HepG2 (cell line): Measurements from ENCODE around the gene BCAS4. TPM values are rescaled to one million over a fixed set of nuclear protein-coding genes. Genes with fewer than 3 reads are reported as not detected.

Source experiments
- ATF5 ChIP-seq: sonication (generic); formaldehyde crosslinking; IDR thresholded peaks from 2 replicates; pipeline ENCODE4 v1.4.0; 2020; ENCODE audit warnings: mild to moderate bottlenecking, low read depth, missing genetic modification reagents
- HNF1B ChIP-seq: sonication (generic); formaldehyde crosslinking; IDR thresholded peaks from 2 replicates; pipeline ENCODE4 v1.5.1; 2020; ENCODE audit warnings: mild to moderate bottlenecking, moderate library complexity, missing genetic modification reagents
- JUN ChIP-seq: sonication (generic); formaldehyde crosslinking; IDR thresholded peaks from 2 replicates; pipeline ENCODE4 v1.4.0; 2020; ENCODE audit warnings: mild to moderate bottlenecking, missing genetic modification reagents
- KLF9 ChIP-seq: IDR thresholded peaks from 2 replicates; pipeline ENCODE4 v1.6.1; 2016; ENCODE audit warnings: low read depth
- PAX8 ChIP-seq: sonication (generic); formaldehyde crosslinking; IDR thresholded peaks from 2 replicates; pipeline ENCODE4 v1.8.0; 2022; ENCODE audit warnings: mild to moderate bottlenecking, missing genetic modification reagents, borderline replicate concordance
- SPEN ChIP-seq: sonication (generic); formaldehyde crosslinking; IDR thresholded peaks from 2 replicates; pipeline ENCODE4 v1.5.1; 2020; ENCODE audit warnings: low read depth, mild to moderate bottlenecking, missing genetic modification reagents
- UBTF ChIP-seq: sonication (generic); formaldehyde crosslinking; IDR thresholded peaks from 2 replicates; pipeline ENCODE4 v1.4.0; 2020; ENCODE audit warnings: mild to moderate bottlenecking, missing genetic modification reagents
- ZBTB7A ChIP-seq: sonication (generic); formaldehyde crosslinking; IDR thresholded peaks from 2 replicates; pipeline ENCODE4 v1.8.0; 2022; ENCODE audit warnings: mild to moderate bottlenecking, missing genetic modification reagents
- ZFP90 ChIP-seq: sonication (generic); formaldehyde crosslinking; IDR thresholded peaks from 2 replicates; pipeline ENCODE4 v1.8.0; 2022; ENCODE audit warnings: missing genetic modification reagents, mild to moderate bottlenecking, inconsistent platforms, borderline replicate concordance
- ZNF232 ChIP-seq: sonication (generic); formaldehyde crosslinking; IDR thresholded peaks from 2 replicates; pipeline ENCODE4 v1.4.0; 2020; ENCODE audit warnings: missing genetic modification reagents, borderline replicate concordance
- ZNF615 ChIP-seq: sonication (generic); formaldehyde crosslinking; IDR thresholded peaks from 2 replicates; pipeline ENCODE4 v1.5.0; 2020; ENCODE audit warnings: mild to moderate bottlenecking, missing genetic modification reagents, borderline replicate concordance
- ZNF773 ChIP-seq: sonication (generic); formaldehyde crosslinking; IDR thresholded peaks from 2 replicates; pipeline ENCODE4 v1.4.0; 2020; ENCODE audit warnings: missing genetic modification reagents, borderline replicate concordance
- ZNF790 ChIP-seq: sonication (generic); formaldehyde crosslinking; IDR thresholded peaks from 2 replicates; pipeline ENCODE4 v1.8.0; 2022; ENCODE audit warnings: missing genetic modification reagents, mild to moderate bottlenecking, borderline replicate concordance
- ZSCAN30 ChIP-seq: sonication (generic); formaldehyde crosslinking; IDR thresholded peaks from 2 replicates; pipeline ENCODE4 v1.5.0; 2020; ENCODE audit warnings: mild to moderate bottlenecking, missing genetic modification reagents
- polyA plus RNA-seq, 8 experiments: library from polyadenylated mRNA; depleted of rRNA in 3 of 8; stranded (reverse) in 7 of 8; unstranded in 1 of 8; fragments of >200 nt; fragmentation: Illumina TruSeq in 4 of 8; extraction: Trizol in 4 of 8; gene quantifications; 2 replicates each; pipeline versions ENCODE4 v1.2.1 to v1.2.3, GENCODE V29; 2011 to 2016; ENCODE audit warnings: low read depth in 4 of 8, missing spikeins in 1 of 8, mixed read lengths in 1 of 8; ENCODE audit not compliant: insufficient read depth in 1 of 8
- total RNA-seq, 5 experiments: library from RNA; depleted of rRNA; stranded (reverse); fragments of >200 nt; fragmentation: Illumina TruSeq; extraction: Trizol; gene quantifications; 2 replicates each; pipeline ENCODE4 v1.2.3, GENCODE V29; 2016; ENCODE audit warnings: low read depth in 1 of 5
- TF ChIP-seq, protein P1 (sequence below): sonication (generic); formaldehyde crosslinking; IDR thresholded peaks from 2 replicates; pipeline ENCODE4 v1.4.0; 2020; ENCODE audit warnings: missing genetic modification reagents
- TF ChIP-seq, protein P2 (sequence below): sonication (generic); formaldehyde crosslinking; conservative IDR thresholded peaks from 2 replicates; pipeline ENCODE4 v1.8.0; 2022; ENCODE audit warnings: mild to moderate bottlenecking, moderate library complexity, missing genetic modification reagents
- TF ChIP-seq, protein P3 (sequence below): sonication (generic); formaldehyde crosslinking; IDR thresholded peaks from 2 replicates; pipeline ENCODE4 v1.9.0; 2022; ENCODE audit warnings: missing genetic modification reagents, mild to moderate bottlenecking, borderline replicate concordance

BCAS4 gene
- total and polyA plus RNA-seq, 2 of the 13 experiments (the other 11 are each of a cell fraction or from before 2014, with no cell fraction given) = 7.2 to 8.0 TPM

DNA sequence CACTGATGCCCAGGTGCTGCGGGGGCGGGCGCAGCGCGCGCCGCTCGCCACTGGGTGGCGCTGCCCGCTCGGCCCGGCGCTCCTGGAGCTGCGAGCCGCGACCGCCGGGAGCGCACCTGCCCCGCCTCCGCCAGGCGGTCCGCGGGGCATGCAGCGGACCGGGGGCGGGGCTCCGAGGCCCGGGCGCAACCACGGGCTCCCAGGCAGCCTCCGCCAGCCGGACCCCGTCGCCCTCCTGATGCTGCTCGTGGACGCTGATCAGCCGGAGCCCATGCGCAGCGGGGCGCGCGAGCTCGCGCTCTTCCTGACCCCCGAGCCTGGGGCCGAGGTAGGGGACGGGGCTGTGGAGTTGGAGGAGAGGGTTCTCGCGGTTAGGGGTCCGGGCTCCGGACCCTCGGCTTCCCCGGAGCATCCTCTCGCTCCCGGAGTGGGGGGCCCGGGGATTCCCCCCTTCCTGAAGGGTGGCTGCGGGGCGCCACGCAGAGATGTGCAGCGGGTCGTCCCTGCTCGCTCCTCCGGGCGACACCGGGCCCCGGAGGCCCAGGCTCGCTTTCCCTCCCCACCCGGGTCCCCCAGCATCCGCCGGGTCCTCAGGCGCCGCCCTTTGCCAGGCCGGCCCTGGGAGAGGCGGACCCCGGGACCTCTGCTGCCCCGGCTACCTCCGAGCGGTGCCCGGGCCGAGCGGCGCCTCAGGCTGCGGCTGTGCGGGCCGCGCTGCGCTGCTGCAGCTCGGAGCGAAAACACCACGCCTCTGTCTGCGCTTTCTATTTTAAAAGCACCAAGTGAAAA is at the start of gene BCAS4 (continued):
- TF ChIP-seq ZNF773 (CRISPR knock-in tag) (peak; percentile 43; the same call in 1 of the 2 replicates), JUN (CRISPR knock-in tag) (no peak), SPEN (CRISPR knock-in tag) (peak; percentile 47; the same call in 1 of the 2 replicates), ZSCAN30 (CRISPR knock-in tag) (no peak), ATF5 (CRISPR knock-in tag) (peak; percentile 73; the same call in 1 of the 2 replicates), ZFP90 (CRISPR knock-in tag) (peak; percentile 65), UBTF (CRISPR knock-in tag) (peak; percentile 89; the same call in 1 of the 2 replicates), ZNF790 (0 out of 2 replicates have a peak, but pooled peaks have one; percentile 89), KLF9 (no peak), ZNF232 (CRISPR knock-in tag) (peak; percentile 32; the same call in 1 of the 2 replicates), HNF1B (CRISPR knock-in tag) (no peak), ZBTB7A (CRISPR knock-in tag) (no peak), ZNF615 (CRISPR knock-in tag) (no peak), PAX8 (CRISPR knock-in tag) (0 out of 2 replicates have a peak, but pooled peaks have one; percentile 32)
- TF ChIP-seq, protein P1, sequence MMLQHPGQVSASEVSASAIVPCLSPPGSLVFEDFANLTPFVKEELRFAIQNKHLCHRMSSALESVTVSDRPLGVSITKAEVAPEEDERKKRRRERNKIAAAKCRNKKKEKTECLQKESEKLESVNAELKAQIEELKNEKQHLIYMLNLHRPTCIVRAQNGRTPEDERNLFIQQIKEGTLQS (CRISPR knock-in tag) = peak; percentile 15; the same call in 1 of the 2 replicates
- TF ChIP-seq, protein P2, sequence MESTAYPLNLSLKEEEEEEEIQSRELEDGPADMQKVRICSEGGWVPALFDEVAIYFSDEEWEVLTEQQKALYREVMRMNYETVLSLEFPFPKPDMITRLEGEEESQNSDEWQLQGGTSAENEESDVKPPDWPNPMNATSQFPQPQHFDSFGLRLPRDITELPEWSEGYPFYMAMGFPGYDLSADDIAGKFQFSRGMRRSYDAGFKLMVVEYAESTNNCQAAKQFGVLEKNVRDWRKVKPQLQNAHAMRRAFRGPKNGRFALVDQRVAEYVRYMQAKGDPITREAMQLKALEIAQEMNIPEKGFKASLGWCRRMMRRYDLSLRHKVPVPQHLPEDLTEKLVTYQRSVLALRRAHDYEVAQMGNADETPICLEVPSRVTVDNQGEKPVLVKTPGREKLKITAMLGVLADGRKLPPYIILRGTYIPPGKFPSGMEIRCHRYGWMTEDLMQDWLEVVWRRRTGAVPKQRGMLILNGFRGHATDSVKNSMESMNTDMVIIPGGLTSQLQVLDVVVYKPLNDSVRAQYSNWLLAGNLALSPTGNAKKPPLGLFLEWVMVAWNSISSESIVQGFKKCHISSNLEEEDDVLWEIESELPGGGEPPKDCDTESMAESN (CRISPR knock-in tag) = peak; percentile 40
- TF ChIP-seq, protein P3, sequence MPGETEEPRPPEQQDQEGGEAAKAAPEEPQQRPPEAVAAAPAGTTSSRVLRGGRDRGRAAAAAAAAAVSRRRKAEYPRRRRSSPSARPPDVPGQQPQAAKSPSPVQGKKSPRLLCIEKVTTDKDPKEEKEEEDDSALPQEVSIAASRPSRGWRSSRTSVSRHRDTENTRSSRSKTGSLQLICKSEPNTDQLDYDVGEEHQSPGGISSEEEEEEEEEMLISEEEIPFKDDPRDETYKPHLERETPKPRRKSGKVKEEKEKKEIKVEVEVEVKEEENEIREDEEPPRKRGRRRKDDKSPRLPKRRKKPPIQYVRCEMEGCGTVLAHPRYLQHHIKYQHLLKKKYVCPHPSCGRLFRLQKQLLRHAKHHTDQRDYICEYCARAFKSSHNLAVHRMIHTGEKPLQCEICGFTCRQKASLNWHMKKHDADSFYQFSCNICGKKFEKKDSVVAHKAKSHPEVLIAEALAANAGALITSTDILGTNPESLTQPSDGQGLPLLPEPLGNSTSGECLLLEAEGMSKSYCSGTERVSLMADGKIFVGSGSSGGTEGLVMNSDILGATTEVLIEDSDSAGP (CRISPR knock-in tag) = peak; percentile 78; the same call in 1 of the 2 replicates
